SH-SY5Y (cell line): ENCODE data around the gene LRRC27.

Source experiments
- GATA2 ChIP-seq: IDR thresholded peaks from 2 replicates; pipeline ENCODE4 v1.6.1; 2011; ENCODE audit warnings: mild to moderate bottlenecking, low read depth, low read length
- GATA3 ChIP-seq: IDR thresholded peaks from 2 replicates; pipeline ENCODE4 v1.6.1; 2011; ENCODE audit warnings: low read depth, mild to moderate bottlenecking, low read length, moderate library complexity

DNA sequence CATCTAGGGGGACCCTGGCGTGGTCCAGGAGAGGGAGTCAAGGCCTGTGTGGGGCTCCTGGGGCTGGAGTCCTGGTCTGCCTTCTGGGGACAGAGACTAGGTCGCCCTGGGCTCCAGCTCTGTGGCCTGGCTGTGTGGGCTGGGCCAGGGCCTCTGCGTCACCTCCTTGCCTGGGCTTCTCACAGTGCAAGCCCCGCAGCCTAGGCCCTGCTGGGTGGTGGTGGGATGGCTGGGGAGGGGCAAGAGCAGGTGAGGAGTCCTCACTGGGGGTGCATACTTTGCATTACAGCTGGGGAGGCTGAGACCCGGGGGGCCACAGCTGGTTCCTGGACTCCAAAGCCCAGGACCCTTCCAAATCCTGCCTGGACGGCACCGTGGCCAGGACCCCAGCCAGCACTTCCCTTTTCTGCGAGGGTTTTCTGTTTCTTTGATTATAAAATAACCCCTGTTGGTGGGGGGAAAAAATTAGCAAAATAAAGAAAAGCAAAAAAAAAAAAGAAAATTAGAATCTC lies 88.5 kb downstream of the LRRC27 start:
- no peak for TF ChIP-seq GATA3
- TF ChIP-seq GATA2 = no peak
